ENCODE results near the gene KCNJ11.

Gene KCNJ11

GRCh38 chr11:17410606-17411379, 22.3 kb upstream of the KCNJ11 start:
- DNase-seq (ENCODE audit: extremely low read depth in 1 of 2, low read depth in 1 of 2), result no peak

DNA sequence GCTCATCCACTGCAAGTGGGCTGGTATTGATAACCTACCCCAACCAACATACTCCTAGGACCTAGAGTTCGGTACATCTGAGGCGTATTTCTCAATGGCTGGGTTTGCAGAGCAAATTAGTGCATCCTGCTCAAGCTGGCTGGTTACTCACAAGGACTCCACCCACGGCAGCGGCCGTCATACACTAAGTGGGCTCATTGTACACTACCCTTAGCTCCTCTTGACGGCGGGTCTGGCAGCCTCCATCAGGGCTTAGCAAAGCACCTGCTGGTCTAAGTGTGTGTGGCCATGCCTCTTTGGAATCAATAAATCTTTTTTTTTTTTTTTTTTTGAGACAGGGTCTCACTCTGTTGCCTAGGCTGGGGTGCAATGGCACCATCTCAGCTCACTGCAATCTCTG, 20.2 kb upstream of the KCNJ11 start:
- DNase-seq (ENCODE audit: extremely low read depth in 1 of 2, low read depth in 1 of 2), result no peak

- DNase-seq (ENCODE audit: extremely low read depth in 1 of 2, low read depth in 1 of 2), result no peak
Observed at GRCh38 chr11:17408026-17408425, 19.6 kb upstream of the KCNJ11 start.

- DNase-seq (ENCODE audit: extremely low read depth in 1 of 2, low read depth in 1 of 2), result no peak
Observed at GRCh38 chr11:17407575-17407974, 19.1 kb upstream of the KCNJ11 start.

- no peak for DNase-seq (ENCODE audit: extremely low read depth in 1 of 2, low read depth in 1 of 2)
Observed at GRCh38 chr11:17406818-17407149, 18.3 kb upstream of the KCNJ11 start.

DNA sequence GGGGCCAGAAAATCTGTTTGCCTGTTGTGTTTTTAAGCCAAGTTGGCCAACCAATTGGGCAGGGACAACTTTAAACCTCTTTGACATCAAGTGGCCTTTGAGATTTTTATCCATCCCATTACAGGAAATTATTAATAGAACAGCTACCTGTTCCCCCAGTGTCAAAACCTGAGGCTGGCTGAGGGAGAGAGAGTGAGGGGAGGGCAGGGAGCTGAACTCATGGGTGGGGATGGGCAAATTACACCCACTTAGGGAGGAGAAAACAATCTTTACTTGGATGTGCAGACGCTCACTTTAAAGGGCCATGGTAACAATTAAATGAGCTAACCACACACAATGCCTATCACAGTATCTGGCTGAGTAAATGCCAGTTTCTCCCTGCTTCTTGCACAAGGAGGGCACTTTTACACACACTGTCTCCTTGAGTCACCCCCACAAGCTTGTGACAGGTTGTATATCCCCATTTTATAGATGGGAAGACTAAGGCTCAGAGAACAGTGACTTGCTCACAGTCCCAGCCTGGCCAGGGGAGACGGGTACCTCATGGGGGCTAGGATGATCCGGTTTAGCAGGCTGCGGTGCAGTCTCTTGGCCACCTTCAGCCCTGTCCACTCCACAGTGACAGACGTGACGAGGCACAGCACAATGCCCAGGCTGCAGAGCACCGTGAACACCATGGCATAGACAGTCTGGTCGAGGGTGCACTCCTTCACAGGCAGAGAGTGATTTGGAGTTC, 17.8 kb upstream of the KCNJ11 start:
- no peak for DNase-seq (ENCODE audit: extremely low read depth in 1 of 2, low read depth in 1 of 2)

DNA sequence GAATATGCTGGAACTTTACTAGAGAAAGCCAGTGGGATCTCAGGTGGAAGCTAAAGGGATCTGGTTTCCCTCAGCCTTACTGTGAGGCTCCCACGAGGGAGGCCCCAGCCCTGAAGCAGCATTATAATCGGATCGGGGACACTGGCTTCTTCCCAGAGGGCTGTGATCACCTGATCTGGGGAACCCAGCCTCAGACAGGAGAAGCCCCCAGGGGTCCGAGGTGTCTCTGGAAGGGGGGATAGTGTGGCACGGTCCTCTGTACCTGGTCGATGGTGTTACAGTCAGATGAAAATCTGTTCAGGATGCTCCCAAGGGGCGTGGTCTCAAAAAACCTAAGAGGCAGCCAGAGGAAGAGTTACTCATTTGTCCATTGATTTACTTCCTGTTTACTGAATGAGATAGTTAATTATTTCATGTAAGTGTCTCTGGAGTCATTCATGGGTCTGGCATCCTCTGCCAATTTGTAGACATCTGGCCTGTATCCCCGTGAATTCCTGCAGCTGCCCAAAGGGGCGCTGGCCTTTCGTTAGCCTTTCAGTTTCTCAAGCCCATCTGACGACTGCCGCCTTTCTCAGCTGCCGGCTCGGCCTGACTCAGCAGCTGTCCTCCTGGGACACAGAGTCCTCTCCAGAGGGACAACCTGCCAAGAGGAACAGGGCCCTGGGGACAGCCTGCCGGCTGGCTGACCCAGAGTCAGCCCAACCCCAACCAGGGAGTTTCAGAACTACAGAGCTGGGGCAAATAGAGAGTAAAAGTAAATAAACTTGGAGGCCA, 17.0 kb upstream of the KCNJ11 start:
- no peak for DNase-seq (ENCODE audit: extremely low read depth in 1 of 2, low read depth in 1 of 2)

GRCh38 chr11:17403980-17404759, 15.7 kb upstream of the KCNJ11 start:
- no peak for DNase-seq (ENCODE audit: extremely low read depth in 1 of 2, low read depth in 1 of 2)

- no peak for DNase-seq (ENCODE audit: extremely low read depth in 1 of 2, low read depth in 1 of 2)
Observed at GRCh38 chr11:17402486-17402885, 14.0 kb upstream of the KCNJ11 start.

DNA sequence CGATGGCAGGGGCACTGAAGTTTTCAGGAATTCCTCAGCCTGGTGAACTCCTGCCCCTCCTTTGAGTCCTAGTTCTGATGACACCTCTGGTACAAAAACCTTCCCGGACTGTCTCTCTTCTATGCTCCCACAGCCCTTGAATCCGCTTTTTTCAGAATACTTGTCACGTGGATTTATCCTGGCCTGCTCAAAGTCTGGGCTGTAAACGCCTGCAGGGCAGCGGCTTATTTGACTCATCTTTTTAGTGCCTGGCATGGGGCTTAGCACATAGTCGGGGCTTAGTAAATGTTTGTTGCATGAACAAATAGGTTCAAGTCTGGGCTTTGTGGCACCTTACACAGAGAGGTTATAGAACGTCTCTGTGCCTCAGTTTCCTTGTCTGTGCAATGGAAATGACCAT, 13.4 kb upstream of the KCNJ11 start:
- no peak for DNase-seq (ENCODE audit: extremely low read depth in 1 of 2, low read depth in 1 of 2)

GRCh38 chr11:17401316-17401715, 12.9 kb upstream of the KCNJ11 start:
- DNase-seq (ENCODE audit: extremely low read depth in 1 of 2, low read depth in 1 of 2), result no peak

GRCh38 chr11:17400048-17400775, 11.8 kb upstream of the KCNJ11 start:
- no peak for DNase-seq (ENCODE audit: extremely low read depth in 1 of 2, low read depth in 1 of 2)

- no peak for DNase-seq (ENCODE audit: extremely low read depth in 1 of 2, low read depth in 1 of 2)
Observed at GRCh38 chr11:17399236-17399635, 10.8 kb upstream of the KCNJ11 start.

GRCh38 chr11:17397311-17398002, 9.0 kb upstream of the KCNJ11 start:
- no peak for DNase-seq (ENCODE audit: extremely low read depth in 1 of 2, low read depth in 1 of 2)

GRCh38 chr11:17396598-17397310, 8.3 kb upstream of the KCNJ11 start:
- no peak for DNase-seq (ENCODE audit: extremely low read depth in 1 of 2, low read depth in 1 of 2)

DNA sequence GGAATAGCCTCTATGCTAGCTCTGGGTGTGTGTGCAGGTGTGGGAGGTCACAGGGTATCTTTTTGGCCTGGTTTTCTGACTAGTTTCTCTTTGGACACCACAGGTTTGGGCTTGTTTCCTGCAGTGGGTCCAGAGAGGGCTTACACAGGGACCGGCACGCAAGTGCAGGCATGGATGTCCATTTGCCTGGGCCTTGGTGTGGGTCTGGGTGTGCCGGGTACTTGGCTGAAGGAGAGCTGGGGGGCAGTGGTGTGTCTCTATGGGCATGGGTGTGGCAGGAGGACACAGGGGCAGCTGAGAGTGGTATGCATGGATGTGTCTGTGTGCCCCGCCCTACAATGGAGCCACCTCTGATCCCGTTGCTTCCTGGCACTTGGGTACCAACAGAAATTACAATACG, 7.5 kb upstream of the KCNJ11 start:
- DNase-seq (ENCODE audit: extremely low read depth in 1 of 2, low read depth in 1 of 2), result no peak

GRCh38 chr11:17395554-17395961, 7.1 kb upstream of the KCNJ11 start:
- DNase-seq (ENCODE audit: extremely low read depth in 1 of 2, low read depth in 1 of 2), result no peak

DNA sequence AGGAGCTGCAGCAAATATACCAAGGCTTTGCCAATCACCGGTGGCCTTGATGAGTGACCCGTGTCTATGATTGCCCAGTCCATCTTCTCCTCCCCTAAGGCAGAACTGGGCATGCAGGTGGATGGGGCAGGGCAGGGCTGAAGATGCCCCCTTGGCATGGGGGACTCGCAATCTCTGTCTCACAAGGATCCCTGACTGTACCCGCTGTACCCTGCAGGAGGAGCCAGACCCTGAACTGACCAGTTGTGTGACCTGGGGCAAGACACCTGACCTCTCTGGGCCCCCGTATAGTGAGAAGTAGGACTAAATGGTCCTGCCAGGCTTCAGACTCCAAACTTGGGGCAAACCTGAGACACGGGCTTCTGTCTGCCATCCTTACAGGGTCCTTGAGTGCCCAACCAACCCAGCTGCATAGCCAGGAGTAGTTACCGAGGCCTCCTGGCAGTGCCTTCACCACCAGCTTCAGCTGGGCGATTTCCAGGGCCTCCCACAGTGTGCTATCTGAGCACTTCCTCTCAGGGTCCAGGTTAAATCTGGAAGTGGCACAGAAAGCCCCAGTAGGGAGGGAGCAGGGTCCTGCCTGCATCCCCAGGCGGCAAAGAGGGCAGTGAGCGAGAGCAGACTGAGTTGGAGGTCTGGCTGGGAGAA, 6.4 kb upstream of the KCNJ11 start:
- no peak for DNase-seq (ENCODE audit: extremely low read depth in 1 of 2, low read depth in 1 of 2)

- DNase-seq (ENCODE audit: extremely low read depth in 1 of 2, low read depth in 1 of 2), result no peak
Observed at GRCh38 chr11:17393472-17393871, 5.0 kb upstream of the KCNJ11 start.

Measured in stimulated activated CD8-positive, alpha-beta memory T cell treated with anti-CD3 and anti-CD28 coated beads, Interleukin-7, amount 100 ng/mL, for 48 hours (primary cell).